B cell (primary cell): ENCODE results near the gene CDK6. TPM values are rescaled to one million over a fixed set of nuclear protein-coding genes. Genes with fewer than 3 reads are reported as not detected.

Experiments used
- ATAC-seq: fragments of 200-7000 bp; cut with Tn5 transposase; one replicate; pipeline ENCODE4 v1.10.0; 2021; ENCODE audit warnings: low read depth, mild to moderate bottlenecking, moderate number of reproducible peaks, moderate library complexity
- CTCF ChIA-PET: fragments of 350-600 bp; sonication (Branson Sonifier 250); formaldehyde crosslinking; loops from one replicate; lab custom pipeline; 2021; ENCODE audit warnings: antibody characterized with exemption, inconsistent platforms; lab: Charles Lee
- POLR2A ChIA-PET: fragments of 350-600 bp; sonication (Branson Sonifier 250); formaldehyde crosslinking; loops from one replicate; lab custom pipeline; 2021; ENCODE audit warnings: antibody characterized with exemption; lab: Charles Lee
- DNase-seq: peaks from one replicate; pipeline ENCODE4 v3.0.0; 2013
- H2AFZ ChIP-seq: 2 replicates; pipeline ENCODE4 v1.6.1; 2012; ENCODE audit warnings: mild to moderate bottlenecking, low read depth, low read length; ENCODE audit not compliant: insufficient read depth, poor library complexity, severe bottlenecking
- H3K27ac ChIP-seq, 2 donors: 1 replicate in 1 of 2; 2 replicates in 1 of 2; pipeline ENCODE4 v1.5.1; 2012 to 2013; ENCODE audit warnings: low read length in 2 of 2, mild to moderate bottlenecking in 2 of 2, moderate library complexity in 1 of 2
- H3K27me3 ChIP-seq, 4 experiments: fragments of 200-600 bp in 1 of 4; sonication (generic) in 1 of 4; replicated peaks in 1 of 4; 1 replicate in 2 of 4; 2 replicates in 2 of 4; pipeline versions ENCODE4 v1.6.1 to v1.7.0; 2013 to 2016; ENCODE audit warnings: low read length in 3 of 4, mild to moderate bottlenecking in 2 of 4, mixed read lengths in 1 of 4, moderate library complexity in 1 of 4; ENCODE audit not compliant: insufficient read depth in 4 of 4, control insufficient read depth in 3 of 4; ENCODE audit errors: control extremely low read depth in 1 of 4
- H3K36me3 ChIP-seq, 2 experiments: replicated peaks in 1 of 2; 1 replicate in 1 of 2; 2 replicates in 1 of 2; pipeline versions ENCODE4 v1.6.1 to v1.7.1; 2013; ENCODE audit warnings: low read length in 1 of 2; ENCODE audit not compliant: insufficient read depth in 2 of 2, control insufficient read depth in 1 of 2; ENCODE audit errors: control extremely low read depth in 1 of 2, extremely low read depth in 1 of 2
- H3K4me1 ChIP-seq, 2 donors: fragments of 200-600 bp in 1 of 2; sonication (generic) in 1 of 2; 1 replicate in 1 of 2; 2 replicates in 1 of 2; pipeline versions ENCODE4 v1.5.1 to v1.6.1; 2013 to 2017; ENCODE audit warnings: low read length in 2 of 2; ENCODE audit not compliant: control insufficient read depth in 2 of 2, insufficient read depth in 2 of 2
- H3K4me2 ChIP-seq: replicated peaks from 2 replicates; pipeline ENCODE3; 2012; ENCODE audit warnings: mild to moderate bottlenecking, low read depth, low read length; ENCODE audit not compliant: poor library complexity, severe bottlenecking
- H3K4me3 ChIP-seq, 5 experiments: fragments of 200-600 bp in 1 of 5; sonication (generic) in 1 of 5; 1 replicate in 3 of 5; 2 replicates in 2 of 5; pipeline versions ENCODE4 v1.5.1 to v1.7.0; 2011 to 2016; ENCODE audit warnings: low read length in 4 of 5, mild to moderate bottlenecking in 4 of 5, low read depth in 2 of 5, control low read depth in 1 of 5, moderate library complexity in 1 of 5; ENCODE audit not compliant: insufficient read depth in 1 of 5; ENCODE audit errors: control extremely low read depth in 1 of 5, extremely low read depth in 1 of 5
- H3K79me2 ChIP-seq: fragments of 200-600 bp; sonication (generic); one replicate; pipeline ENCODE4 v1.6.0; 2016; ENCODE audit warnings: low read length; ENCODE audit not compliant: control insufficient read depth, insufficient read depth
- H3K9ac ChIP-seq: fragments of 200-600 bp; sonication (generic); 2 replicates; pipeline ENCODE4 v1.6.1; 2017; ENCODE audit warnings: mild to moderate bottlenecking, low read length, moderate library complexity
- H3K9me3 ChIP-seq, 3 donors: one replicate each; pipeline versions ENCODE4 v1.6.1 to v1.7.1; 2013; ENCODE audit warnings: low read length in 2 of 3; ENCODE audit not compliant: control insufficient read depth in 2 of 3, insufficient read depth in 1 of 3; ENCODE audit errors: control extremely low read depth in 1 of 3
- H4K20me1 ChIP-seq: 2 replicates; pipeline ENCODE4 v1.6.0; 2012; ENCODE audit warnings: mild to moderate bottlenecking, low read length; ENCODE audit not compliant: insufficient read depth, control insufficient read depth, poor library complexity, severe bottlenecking
- H3K27ac Mint-ChIP-seq: one replicate; pipeline ENCODE4 v1.8.0; 2021; ENCODE audit warnings: mixed read lengths
- H3K27me3 Mint-ChIP-seq: one replicate; pipeline ENCODE4 v1.8.0; 2021; ENCODE audit warnings: mixed read lengths
- H3K4me1 Mint-ChIP-seq: one replicate; pipeline ENCODE4 v1.8.0; 2021; ENCODE audit warnings: mixed read lengths
- H3K4me3 Mint-ChIP-seq: one replicate; pipeline ENCODE4 v1.8.0; 2021; ENCODE audit warnings: mixed read lengths
- H3K9me3 Mint-ChIP-seq: one replicate; pipeline ENCODE4 v1.8.0; 2022; ENCODE audit warnings: mixed read lengths; ENCODE audit not compliant: insufficient read depth
- CTCF ChIP-seq: fragments of 200-600 bp; IDR thresholded peaks from one replicate; pipeline ENCODE4 v1.8.0; 2022; ENCODE audit warnings: antibody characterized with exemption, mild to moderate bottlenecking
- EZH2 ChIP-seq: IDR thresholded peaks from 2 replicates; pipeline ENCODE4 v1.6.1; 2012; ENCODE audit warnings: borderline replicate concordance, low read depth, mild to moderate bottlenecking, moderate library complexity, low read length; ENCODE audit not compliant: insufficient read depth, poor library complexity, severe bottlenecking
- WGBS: methylation state at CpG from one replicate; pipeline ENCODE4 v1.1.5; 2013; ENCODE audit warnings: missing lambda C conversion rate; ENCODE audit not compliant: insufficient coverage; 5-methylcytosine and 5-hydroxymethylcytosine counted together
- intact Hi-C: fragments of 100-400 bp; cut with micrococcal nuclease; formaldehyde crosslinking; loops from one replicate; pipeline ENCODE4 v1.10.0; 2022
- polyA plus RNA-seq: library from polyadenylated mRNA; depleted of rRNA; stranded (reverse); fragments of >200 nt; gene quantifications from 2 replicates; pipeline ENCODE4 v1.2.3, GENCODE V29; 2012
- total RNA-seq, 2 donors: library from RNA; stranded (reverse); fragments of 120-200 nt in 1 of 2; gene quantifications; 1 replicate in 1 of 2; 2 replicates in 1 of 2; pipeline versions ENCODE4 v1.2.3 to v1.2.4, GENCODE V29; 2013 to 2022

Gene CDK6
- total and polyA plus RNA-seq, 2 donors (not counting 1 experiment from before 2014, with no cell fraction given) = 3.0 to 14.6 TPM

GRCh38 chr7:92680442-92680841 is 155.9 kb downstream of the CDK6 start:
- no peaks in the 10 kb centered on the region for H3K27me3 ChIP-seq
- no peak overlapping the region for H2AFZ ChIP-seq
- ChIA-PET CTCF (no interaction called here), POLR2A (no interaction called here)
- TF ChIP-seq CTCF (no peak), EZH2 (no peak)
- no peak overlapping the region for H3K4me2 ChIP-seq
- H3K9ac ChIP-seq = no peak overlapping the region
- peaks cover 2% of the 10 kb centered on the region for H3K4me1 Mint-ChIP-seq
- ATAC-seq (no peak), DNase-seq (no peak)
- H3K27ac Mint-ChIP-seq = no peak overlapping the region
- H3K9me3 Mint-ChIP-seq = no peaks in the 10 kb centered on the region
- H3K4me3 ChIP-seq = no peak overlapping the region
- intact Hi-C loops = loop anchor here (1.0 kb wide), 1 partner anchor 48 kb away; no protein-coding TSS in a partner anchor
- H3K79me2 ChIP-seq = no peaks in the 10 kb centered on the region
- no peaks in the 10 kb centered on the region for H3K27me3 Mint-ChIP-seq
- H3K4me1 ChIP-seq = no peaks in the 10 kb centered on the region
- H3K9me3 ChIP-seq = no peaks in the 10 kb centered on the region
- H3K27ac ChIP-seq = no peak overlapping the region
- H4K20me1 ChIP-seq = no peaks in the 10 kb centered on the region
- H3K36me3 ChIP-seq = no peaks in the 10 kb centered on the region
- H3K4me3 Mint-ChIP-seq = no peak overlapping the region
- WGBS = no CpG with 5 or more reads among the region's 1 CpG

DNA sequence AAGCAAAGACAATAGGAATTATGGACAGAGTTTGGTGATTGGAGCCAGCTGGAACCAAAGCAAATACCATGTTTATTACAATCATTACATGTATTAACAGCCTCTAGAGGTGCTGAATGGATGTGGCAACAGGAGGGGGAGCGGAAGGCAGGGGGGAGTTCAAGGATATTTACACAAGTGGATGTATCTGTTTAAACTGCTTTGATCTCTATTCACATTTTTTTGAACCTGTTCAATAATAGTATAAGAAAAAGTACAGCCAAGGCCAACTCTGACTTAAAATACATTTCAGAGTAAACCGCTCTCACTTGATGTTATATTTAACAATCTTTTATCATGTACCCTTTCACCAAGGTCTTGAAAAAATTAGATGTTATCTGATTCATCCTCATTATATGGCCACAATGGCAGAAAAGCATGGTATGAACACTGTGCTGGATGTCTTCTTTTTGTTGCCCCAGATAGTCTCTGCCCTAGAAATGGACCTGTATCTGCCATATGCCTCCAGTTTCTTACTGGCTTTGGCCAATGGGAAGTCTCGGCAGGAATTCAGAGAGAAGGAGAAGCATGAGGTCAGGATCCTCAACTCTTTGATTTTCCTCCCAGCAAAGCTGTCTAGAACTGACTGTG is 158.0 kb downstream of the CDK6 start:
- intact Hi-C loops = no loop called here
- H3K27ac ChIP-seq = no peak overlapping the region
- TF ChIP-seq EZH2 (no peak), CTCF (no peak)
- H3K4me2 ChIP-seq = no peak overlapping the region
- H4K20me1 ChIP-seq = no peaks in the 10 kb centered on the region
- Mint-ChIP-seq H3K9me3 (no peaks in the 10 kb centered on the region), H3K4me3 (no peak overlapping the region), H3K4me1 (peaks cover 12% of the 10 kb centered on the region), H3K27me3 (no peaks in the 10 kb centered on the region), H3K27ac (no peak overlapping the region)
- DNase-seq (no peak), ATAC-seq (no peak)
- CTCF ChIA-PET = no interaction called here
- no peaks in the 10 kb centered on the region for H3K27me3 ChIP-seq
- POLR2A ChIA-PET = no interaction called here
- no peak overlapping the region for H2AFZ ChIP-seq
- H3K36me3 ChIP-seq = no peaks in the 10 kb centered on the region
- no peak overlapping the region for H3K9ac ChIP-seq
- no peaks in the 10 kb centered on the region for H3K9me3 ChIP-seq
- WGBS = 100% methylated on average over 1 of the region's 3 CpGs
- H3K4me3 ChIP-seq = no peak overlapping the region
- peaks cover 11% of the 10 kb centered on the region in 2 donors for H3K4me1 ChIP-seq
- no peaks in the 10 kb centered on the region for H3K79me2 ChIP-seq
